C4-2B (cell line): Measurements from ENCODE around the gene PHF12.
"Not testable (repeated sequence)": the region's sequence is repeated elsewhere in the genome, so short reads cannot be mapped to it uniquely, and the experiment has no call there.

ENCODE experiments used
- H3K27ac ChIP-seq: fragments of 450-650 bp; 2 replicates; pipeline ENCODE4 v1.5.1; 2017
- CTCF ChIP-seq: fragments of 450-650 bp; conservative IDR thresholded peaks from 2 replicates; pipeline ENCODE4 v1.5.1; 2017; ENCODE audit warnings: mild to moderate bottlenecking
- ZFX ChIP-seq: fragments of 450-650 bp; IDR thresholded peaks from 2 replicates; pipeline ENCODE4 v1.6.1; 2017

PHF12 gene

GRCh38 chr17:28880572-28880945 is 70.8 kb downstream of the PHF12 start:
- H3K27ac ChIP-seq = no peak overlapping the region
- TF ChIP-seq CTCF (no peak), ZFX (no peak)

- no peak overlapping the region for H3K27ac ChIP-seq
These were observed 71.3 kb downstream of the PHF12 start for GRCh38 chr17:28879886-28880571.

GRCh38 chr17:28878981-28879380 is 72.3 kb downstream of the PHF12 start:
- TF ChIP-seq ZFX (no peak), CTCF (no peak)
- no peak overlapping the region for H3K27ac ChIP-seq

More at GRCh38 chr17:28879886-28880571, 71.3 kb downstream of the PHF12 start:
- TF ChIP-seq ZFX (no peak), CTCF (no peak)

- H3K27ac ChIP-seq = no peak overlapping the region
- TF ChIP-seq ZFX (no peak), CTCF (no peak)
These were observed 73.0 kb downstream of the PHF12 start for GRCh38 chr17:28878158-28878910.

- not testable (repeated sequence) for H3K27ac ChIP-seq
These were observed 74.1 kb downstream of the PHF12 start for GRCh38 chr17:28877150-28877711.

GRCh38 chr17:28875848-28876550 is 75.3 kb downstream of the PHF12 start:
- no peak overlapping the region for H3K27ac ChIP-seq
- TF ChIP-seq CTCF (no peak), ZFX (no peak)

- TF ChIP-seq CTCF (no peak), ZFX (no peak)
- H3K27ac ChIP-seq = no peak overlapping the region
These were observed 76.6 kb downstream of the PHF12 start for GRCh38 chr17:28874750-28875149.
